Thoracic aorta (tissue), 2 donors: ENCODE data around the gene ECSCR. TPM values are rescaled to one million over a fixed set of nuclear protein-coding genes. Genes with fewer than 3 reads are reported as not detected.
"Not testable (repeated sequence)": the region's sequence is repeated elsewhere in the genome, so short reads cannot be mapped to it uniquely, and the experiment has no call there.

Experiments used
- ATAC-seq: fragments of 150-250 bp; one replicate; pipeline ENCODE4 v1.8.0; 2017; ENCODE audit warnings: low read depth; ENCODE audit not compliant: insufficient number of reproducible peaks, low FRiP score
- DNase-seq: peaks from one replicate; pipeline ENCODE4 v3.0.0-alpha.2; 2020; ENCODE audit warnings: low spot score
- H3K27ac ChIP-seq, 2 donors: fragments of 200-600 bp; sonication (generic); 1 replicate in 1 of 2; 2 replicates in 1 of 2; pipeline ENCODE4 v1.5.1; 2016; ENCODE audit warnings: mild to moderate bottlenecking in 2 of 2, moderate library complexity in 2 of 2
- H3K27me3 ChIP-seq: fragments of 200-600 bp; sonication (generic); replicated peaks from 2 replicates; pipeline ENCODE4 v1.6.0; 2016; ENCODE audit warnings: mild to moderate bottlenecking; ENCODE audit not compliant: insufficient read depth
- H3K36me3 ChIP-seq: fragments of 200-600 bp; sonication (generic); one replicate; pipeline ENCODE4 v1.5.1; 2016
- H3K4me1 ChIP-seq, 2 donors: fragments of 200-600 bp; sonication (generic); 1 replicate in 1 of 2; 2 replicates in 1 of 2; pipeline versions ENCODE4 v1.5.1 to v1.6.0; 2016; ENCODE audit warnings: low read depth in 2 of 2, mild to moderate bottlenecking in 1 of 2; ENCODE audit not compliant: control insufficient read depth in 1 of 2
- H3K4me3 ChIP-seq: fragments of 200-600 bp; sonication (generic); 2 replicates; pipeline ENCODE4 v1.5.1; 2016; ENCODE audit warnings: mild to moderate bottlenecking
- H3K9me3 ChIP-seq: fragments of 200-600 bp; sonication (generic); 2 replicates; pipeline ENCODE4 v1.5.1; 2016
- total RNA-seq, 2 donors: library from RNA; depleted of rRNA; stranded (reverse); fragments of >200 nt; gene quantifications; one replicate each; pipeline versions ENCODE4 v1.1.0 to v1.2.3, GENCODE V29; 2016
- TF ChIP-seq, protein P1 (sequence below): fragments of 200-600 bp; sonication (generic); IDR thresholded peaks from one replicate; pipeline ENCODE4 v1.5.1; 2019; ENCODE audit warnings: antibody characterized with exemption

ECSCR gene
- total RNA-seq, 2 donors from 2014 or later = 27.1 to 35.6 TPM

GRCh38 chr5:139410121-139410992 is 52.2 kb downstream of the ECSCR start:
- Histone ChIP-seq H3K27me3 (no peaks in the 10 kb centered on the region), H3K4me3 (no peak overlapping the region), H3K36me3 (no peaks in the 10 kb centered on the region), H3K4me1 (peaks cover 14 to 34% of the 10 kb centered on the region in 2 donors), H3K9me3 (no peaks in the 10 kb centered on the region), H3K27ac (peak overlapping the region; percentile 77 to 85)
- TF ChIP-seq, protein P1, sequence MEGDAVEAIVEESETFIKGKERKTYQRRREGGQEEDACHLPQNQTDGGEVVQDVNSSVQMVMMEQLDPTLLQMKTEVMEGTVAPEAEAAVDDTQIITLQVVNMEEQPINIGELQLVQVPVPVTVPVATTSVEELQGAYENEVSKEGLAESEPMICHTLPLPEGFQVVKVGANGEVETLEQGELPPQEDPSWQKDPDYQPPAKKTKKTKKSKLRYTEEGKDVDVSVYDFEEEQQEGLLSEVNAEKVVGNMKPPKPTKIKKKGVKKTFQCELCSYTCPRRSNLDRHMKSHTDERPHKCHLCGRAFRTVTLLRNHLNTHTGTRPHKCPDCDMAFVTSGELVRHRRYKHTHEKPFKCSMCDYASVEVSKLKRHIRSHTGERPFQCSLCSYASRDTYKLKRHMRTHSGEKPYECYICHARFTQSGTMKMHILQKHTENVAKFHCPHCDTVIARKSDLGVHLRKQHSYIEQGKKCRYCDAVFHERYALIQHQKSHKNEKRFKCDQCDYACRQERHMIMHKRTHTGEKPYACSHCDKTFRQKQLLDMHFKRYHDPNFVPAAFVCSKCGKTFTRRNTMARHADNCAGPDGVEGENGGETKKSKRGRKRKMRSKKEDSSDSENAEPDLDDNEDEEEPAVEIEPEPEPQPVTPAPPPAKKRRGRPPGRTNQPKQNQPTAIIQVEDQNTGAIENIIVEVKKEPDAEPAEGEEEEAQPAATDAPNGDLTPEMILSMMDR = no peak
- DNase-seq (no peak), ATAC-seq (no peak)

DNA sequence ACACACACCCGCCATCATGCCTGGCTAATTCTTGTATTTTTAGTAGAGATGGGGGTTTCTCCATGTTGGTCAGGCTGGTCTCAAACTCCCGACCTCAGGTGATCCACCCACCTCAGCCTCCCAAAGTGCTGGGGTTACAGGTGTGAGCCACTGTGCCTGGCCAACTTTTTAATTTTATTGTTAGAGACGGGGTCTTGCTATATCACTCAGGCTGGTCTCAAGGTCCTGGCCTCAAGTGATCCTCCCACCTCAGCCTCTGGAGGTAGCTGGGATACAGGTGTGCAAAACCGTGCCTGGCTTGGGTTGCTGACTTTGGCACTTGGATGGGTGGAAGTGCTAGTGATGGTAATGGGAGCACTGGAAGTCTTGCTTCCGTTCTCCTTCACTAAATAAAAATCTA is 53.4 kb downstream of the ECSCR start:
- not testable (repeated sequence) for H3K27ac ChIP-seq, H3K4me3 ChIP-seq, H3K9me3 ChIP-seq, DNase-seq, H3K27me3 ChIP-seq, ATAC-seq, H3K36me3 ChIP-seq
- H3K4me1 ChIP-seq = peaks cover 13 to 28% of the 10 kb centered on the region in 2 donors

DNA sequence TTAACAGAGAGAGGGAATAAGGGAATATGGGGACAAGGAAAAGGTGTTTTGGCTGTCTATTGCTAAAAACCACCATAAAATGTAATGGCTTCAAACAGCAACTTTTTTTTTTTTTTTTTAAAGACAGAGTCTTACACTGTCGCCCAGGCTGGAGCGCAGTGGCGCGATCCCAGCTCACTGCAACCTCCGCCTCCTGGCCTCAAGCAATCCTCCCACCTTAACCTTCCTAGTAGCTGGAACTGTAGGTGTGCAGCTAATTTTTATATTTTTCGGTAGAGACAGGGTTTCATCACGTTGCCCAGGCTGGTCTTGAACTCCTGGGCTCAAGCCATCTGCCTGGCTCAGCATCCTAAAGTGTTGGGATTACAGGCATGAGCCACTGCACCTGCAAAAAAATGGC is 54.4 kb downstream of the ECSCR start:
- ATAC-seq (no peak), DNase-seq (no peak)
- Histone ChIP-seq H3K36me3 (no peaks in the 10 kb centered on the region), H3K9me3 (no peaks in the 10 kb centered on the region), H3K27ac (no peak overlapping the region), H3K4me1 (peaks cover 13 to 30% of the 10 kb centered on the region in 2 donors), H3K27me3 (no peaks in the 10 kb centered on the region), H3K4me3 (no peak overlapping the region)
- TF ChIP-seq, protein P1 = no peak

DNA sequence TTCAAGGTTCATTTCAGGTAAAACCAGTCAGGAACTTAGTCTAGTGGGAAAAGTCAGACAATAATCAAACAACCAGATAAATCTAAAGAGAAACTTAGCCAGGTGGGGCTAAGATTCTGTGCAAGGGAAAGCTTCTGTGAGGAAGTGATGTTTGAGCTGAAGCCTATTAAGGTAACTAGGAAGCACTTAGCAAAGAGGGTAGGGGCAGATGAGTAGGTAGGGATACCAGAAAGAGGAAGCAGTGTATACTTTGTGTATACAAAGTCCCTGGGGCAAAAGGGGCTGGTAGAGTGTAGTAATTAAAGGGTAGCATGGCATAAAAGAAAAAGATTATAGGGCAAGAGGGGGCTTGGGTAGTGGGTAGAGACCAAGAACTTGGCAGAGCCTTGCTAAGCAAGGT is 55.0 kb downstream of the ECSCR start:
- ATAC-seq (no peak), DNase-seq (no peak)
- Histone ChIP-seq H3K27me3 (no peaks in the 10 kb centered on the region), H3K36me3 (no peaks in the 10 kb centered on the region), H3K27ac (no peak overlapping the region), H3K9me3 (no peaks in the 10 kb centered on the region), H3K4me3 (no peak overlapping the region), H3K4me1 (peaks cover 13 to 36% of the 10 kb centered on the region in 2 donors)
- TF ChIP-seq, protein P1 = no peak

DNA sequence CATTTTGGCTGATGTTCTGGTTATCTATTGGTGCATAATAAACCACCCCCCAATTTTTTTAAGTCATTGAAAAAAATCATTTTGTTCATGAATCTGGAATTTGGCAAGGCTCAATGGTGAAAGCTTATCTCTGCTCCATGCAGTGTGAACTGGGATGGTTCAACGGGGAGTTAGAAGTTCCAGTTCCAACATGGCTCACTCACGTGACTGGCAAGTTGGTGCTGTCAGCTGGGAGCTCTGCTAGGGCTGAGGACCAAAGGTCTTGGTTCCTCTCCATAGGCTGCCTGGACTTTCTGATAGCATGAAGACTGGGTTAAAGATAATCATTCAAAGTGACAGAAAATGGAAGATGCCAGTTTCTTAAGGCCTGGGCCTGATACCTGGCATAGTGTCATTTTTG is 55.6 kb downstream of the ECSCR start:
- Histone ChIP-seq H3K4me1 (peaks cover 13 to 36% of the 10 kb centered on the region in 2 donors), H3K27ac (no peak overlapping the region), H3K27me3 (no peaks in the 10 kb centered on the region), H3K36me3 (no peaks in the 10 kb centered on the region), H3K9me3 (no peaks in the 10 kb centered on the region), H3K4me3 (no peak overlapping the region)
- DNase-seq (no peak), ATAC-seq (no peak)
- TF ChIP-seq, protein P1 = no peak
